Measurements from ENCODE around the gene TRAF5. TPM values are rescaled to one million over a fixed set of nuclear protein-coding genes. Genes with fewer than 3 reads are reported as not detected.
"Not testable (repeated sequence)": the region's sequence is repeated elsewhere in the genome, so short reads cannot be mapped to it uniquely, and the experiment has no call there.

TRAF5 gene
- total RNA-seq, 1 donor from 2014 or later, result 1.6 TPM

GRCh38 chr1:211384524-211384923 lies 57.9 kb downstream of the TRAF5 start:
- no peak for FAIRE-seq
- H3K27me3 ChIP-seq (ENCODE audit: control insufficient read depth, insufficient read depth, low read length), result no peaks in the 10 kb centered on the region
- no peak for DNase-seq (ENCODE audit: low read depth)
- H3K36me3 ChIP-seq (ENCODE audit: control insufficient read depth, insufficient read depth, low read length), result no peaks in the 10 kb centered on the region
- no peak overlapping the region for H3K4me3 ChIP-seq (ENCODE audit: low read depth, low read length)
- no peak for TF ChIP-seq CTCF (IDR thresholded peaks at IDR 0.05; ENCODE audit: insufficient read depth, low read length, severe bottlenecking)

GRCh38 chr1:211386921-211387320 lies 60.3 kb downstream of the TRAF5 start:
- no peak overlapping the region for H3K4me3 ChIP-seq (ENCODE audit: low read depth, low read length)
- H3K27me3 ChIP-seq (ENCODE audit: control insufficient read depth, insufficient read depth, low read length), result no peaks in the 10 kb centered on the region
- DNase-seq (ENCODE audit: low read depth) (no peak), FAIRE-seq (no peak)
- H3K36me3 ChIP-seq (ENCODE audit: control insufficient read depth, insufficient read depth, low read length), result no peaks in the 10 kb centered on the region
- no peak for TF ChIP-seq CTCF (IDR thresholded peaks at IDR 0.05; ENCODE audit: insufficient read depth, low read length, severe bottlenecking)

GRCh38 chr1:211390829-211391228 lies 64.2 kb downstream of the TRAF5 start:
- H3K36me3 ChIP-seq (ENCODE audit: control insufficient read depth, insufficient read depth, low read length); FAIRE-seq; H3K27me3 ChIP-seq (ENCODE audit: control insufficient read depth, insufficient read depth, low read length); H3K4me3 ChIP-seq (ENCODE audit: low read depth, low read length); DNase-seq (ENCODE audit: low read depth): not testable (repeated sequence)

GRCh38 chr1:211393203-211393602 lies 66.6 kb downstream of the TRAF5 start:
- Histone ChIP-seq H3K4me3 (ENCODE audit: low read depth, low read length) (no peak overlapping the region), H3K36me3 (ENCODE audit: control insufficient read depth, insufficient read depth, low read length) (peaks cover 2% of the 10 kb centered on the region), H3K27me3 (ENCODE audit: control insufficient read depth, insufficient read depth, low read length) (no peaks in the 10 kb centered on the region)
- FAIRE-seq (no peak), DNase-seq (ENCODE audit: low read depth) (no peak)
- no peak for TF ChIP-seq CTCF (IDR thresholded peaks at IDR 0.05; ENCODE audit: insufficient read depth, low read length, severe bottlenecking)

GRCh38 chr1:211398266-211398930 lies 71.8 kb downstream of the TRAF5 start:
- FAIRE-seq, result not testable (repeated sequence)

GRCh38 chr1:211399851-211400393 lies 73.3 kb downstream of the TRAF5 start:
- not testable (repeated sequence) for FAIRE-seq; DNase-seq (ENCODE audit: low read depth); H3K27me3 ChIP-seq (ENCODE audit: control insufficient read depth, insufficient read depth, low read length); H3K36me3 ChIP-seq (ENCODE audit: control insufficient read depth, insufficient read depth, low read length); H3K4me3 ChIP-seq (ENCODE audit: low read depth, low read length)

More at GRCh38 chr1:211398266-211398930, 71.8 kb downstream of the TRAF5 start:
- DNase-seq (ENCODE audit: low read depth); H3K4me3 ChIP-seq (ENCODE audit: low read depth, low read length); H3K36me3 ChIP-seq (ENCODE audit: control insufficient read depth, insufficient read depth, low read length); H3K27me3 ChIP-seq (ENCODE audit: control insufficient read depth, insufficient read depth, low read length): not testable (repeated sequence)

- H3K36me3 ChIP-seq (ENCODE audit: control insufficient read depth, insufficient read depth, low read length); FAIRE-seq; H3K27me3 ChIP-seq (ENCODE audit: control insufficient read depth, insufficient read depth, low read length); DNase-seq (ENCODE audit: low read depth); H3K4me3 ChIP-seq (ENCODE audit: low read depth, low read length): not testable (repeated sequence)
These were observed 75.1 kb downstream of the TRAF5 start for GRCh38 chr1:211401751-211402150.

GRCh38 chr1:211406086-211406485 lies 79.5 kb downstream of the TRAF5 start:
- H3K27me3 ChIP-seq (ENCODE audit: control insufficient read depth, insufficient read depth, low read length); FAIRE-seq; H3K36me3 ChIP-seq (ENCODE audit: control insufficient read depth, insufficient read depth, low read length); DNase-seq (ENCODE audit: low read depth); H3K4me3 ChIP-seq (ENCODE audit: low read depth, low read length): not testable (repeated sequence)

- FAIRE-seq; H3K4me3 ChIP-seq (ENCODE audit: low read depth, low read length); H3K27me3 ChIP-seq (ENCODE audit: control insufficient read depth, insufficient read depth, low read length); DNase-seq (ENCODE audit: low read depth); H3K36me3 ChIP-seq (ENCODE audit: control insufficient read depth, insufficient read depth, low read length): not testable (repeated sequence)
These were observed 81.1 kb downstream of the TRAF5 start for GRCh38 chr1:211407749-211408148.
